KG1 (cell line): ENCODE data around the gene SCNN1A.
"Not testable (repeated sequence)": the region's sequence is repeated elsewhere in the genome, so short reads cannot be mapped to it uniquely, and the experiment has no call there.

Source experiments
- DNase-seq: peaks from one replicate; lab custom pipeline; 2025; lab: John Stamatoyannopoulos, UW

SCNN1A gene

GRCh38 chr12:6347367-6348338 is 27.7 kb downstream of the SCNN1A start:
- DNase-seq = peak; percentile 70

DNA sequence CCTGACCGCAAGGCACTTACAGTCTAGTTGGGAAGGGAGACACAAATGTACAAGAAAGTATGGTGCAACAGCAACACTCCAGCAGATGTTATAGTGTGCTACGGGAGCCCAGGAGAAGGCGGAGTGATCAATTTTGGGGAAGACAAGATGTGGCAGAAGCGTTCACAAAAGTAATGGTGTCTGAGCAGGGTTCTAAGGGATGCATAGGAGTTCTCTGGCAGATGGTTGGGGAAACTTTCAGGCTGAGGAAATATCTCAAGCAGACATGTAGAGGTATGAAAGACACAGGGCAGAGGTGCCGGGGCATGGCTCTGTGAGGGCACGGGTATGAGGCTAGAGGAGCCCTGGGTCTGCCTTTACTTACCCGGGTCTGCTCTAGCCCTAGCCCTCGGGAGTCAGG is 28.4 kb downstream of the SCNN1A start:
- no peak for DNase-seq

DNA sequence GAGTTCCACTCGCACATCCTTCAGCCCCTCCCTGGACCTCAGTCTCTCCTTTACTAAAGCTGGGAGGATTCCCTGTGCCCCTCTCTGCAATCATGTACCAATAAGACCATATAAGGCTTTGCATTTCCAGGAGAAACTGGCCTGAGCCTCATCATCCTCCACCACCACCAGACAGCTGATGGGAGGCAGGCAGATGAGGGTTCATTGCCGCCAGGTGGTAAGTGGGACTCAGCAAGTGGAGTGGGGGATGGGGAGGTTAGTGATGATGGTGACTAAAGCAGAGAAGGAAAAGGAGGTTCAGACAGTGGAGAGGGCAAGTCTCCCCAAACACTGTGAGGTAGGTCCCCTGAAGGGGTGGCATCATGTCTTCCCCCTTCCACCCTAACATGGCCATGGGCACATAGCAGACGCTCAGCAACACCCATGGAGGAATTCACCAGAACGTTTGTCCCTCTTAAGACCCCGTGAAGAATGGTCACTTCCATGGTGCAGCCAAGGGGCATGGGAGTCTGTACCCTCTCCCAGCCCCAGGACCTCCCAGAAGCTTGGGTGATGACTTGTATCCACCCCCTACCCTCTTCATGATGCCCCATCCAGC is 29.0 kb downstream of the SCNN1A start:
- DNase-seq = no peak

DNA sequence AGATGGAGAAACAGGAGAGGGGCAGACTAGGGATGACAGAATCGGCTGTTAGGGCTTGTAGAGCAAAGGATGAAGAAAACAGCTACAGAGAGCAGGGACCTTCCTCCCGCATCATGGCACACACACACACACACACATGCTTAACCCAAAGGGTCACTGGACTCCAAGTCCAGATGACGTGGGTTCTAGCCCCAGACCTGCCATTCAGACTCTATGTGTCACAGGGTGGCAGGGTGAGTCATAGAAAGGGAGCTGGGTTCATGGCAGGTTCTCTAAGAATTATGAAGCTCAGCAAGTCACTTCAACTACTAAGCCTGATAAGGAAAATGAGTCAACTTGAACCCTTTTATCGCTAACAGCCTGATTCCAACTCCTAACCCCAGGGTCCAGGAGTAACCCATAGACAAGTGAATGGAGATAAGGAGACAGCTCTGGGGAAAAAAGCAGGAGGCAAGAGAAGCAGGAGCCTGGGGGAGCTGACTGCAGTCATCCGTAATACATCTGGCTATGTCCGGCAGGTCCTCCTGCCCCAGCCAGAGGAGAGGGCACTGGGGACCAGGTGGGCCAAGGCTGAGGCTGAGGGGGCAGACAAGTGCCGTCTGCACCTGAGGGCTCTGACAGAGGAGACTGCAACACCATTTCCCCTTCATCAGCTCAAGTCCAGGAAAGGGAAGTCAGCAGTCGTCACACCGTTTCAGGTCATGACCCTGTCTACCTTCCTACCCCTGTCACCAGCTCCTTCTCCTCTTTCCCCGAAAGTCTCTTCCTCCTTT is 29.9 kb downstream of the SCNN1A start:
- DNase-seq = peak; percentile 46

- not testable (repeated sequence) for DNase-seq
These were observed 31.2 kb downstream of the SCNN1A start for GRCh38 chr12:6344101-6344660.

DNA sequence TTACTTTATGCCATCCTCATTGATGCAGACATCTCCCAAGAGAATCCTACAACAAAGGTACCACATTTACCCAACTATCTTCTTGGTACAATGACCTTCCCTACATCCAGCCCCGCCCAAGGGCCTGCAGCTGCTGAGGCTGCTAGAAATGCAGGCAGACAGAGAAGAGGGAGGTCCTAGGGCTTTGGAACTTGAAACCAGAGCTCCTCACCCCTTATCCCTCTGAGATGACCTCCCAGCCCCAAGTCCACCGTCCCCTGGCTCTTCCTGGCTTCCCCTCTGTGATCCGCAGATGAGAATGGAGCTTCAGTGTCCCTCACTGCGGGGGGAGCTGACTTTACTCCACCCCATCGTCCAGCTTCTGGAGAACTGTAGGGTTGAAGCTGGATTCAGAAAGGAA is 31.8 kb downstream of the SCNN1A start:
- no peak for DNase-seq

GRCh38 chr12:6342140-6342889 is 33.0 kb downstream of the SCNN1A start:
- DNase-seq = no peak

- DNase-seq = peak; percentile 75
These were observed 33.8 kb downstream of the SCNN1A start, which contains the start of gene TNFRSF1A for GRCh38 chr12:6341417-6342139. TNFRSF1A (minus strand) TSS chr12:6342076; CDS start chr12:6341814, 262 bp downstream.

- DNase-seq = no peak
These were observed 34.5 kb downstream of the SCNN1A start for GRCh38 chr12:6340745-6341416.

DNA sequence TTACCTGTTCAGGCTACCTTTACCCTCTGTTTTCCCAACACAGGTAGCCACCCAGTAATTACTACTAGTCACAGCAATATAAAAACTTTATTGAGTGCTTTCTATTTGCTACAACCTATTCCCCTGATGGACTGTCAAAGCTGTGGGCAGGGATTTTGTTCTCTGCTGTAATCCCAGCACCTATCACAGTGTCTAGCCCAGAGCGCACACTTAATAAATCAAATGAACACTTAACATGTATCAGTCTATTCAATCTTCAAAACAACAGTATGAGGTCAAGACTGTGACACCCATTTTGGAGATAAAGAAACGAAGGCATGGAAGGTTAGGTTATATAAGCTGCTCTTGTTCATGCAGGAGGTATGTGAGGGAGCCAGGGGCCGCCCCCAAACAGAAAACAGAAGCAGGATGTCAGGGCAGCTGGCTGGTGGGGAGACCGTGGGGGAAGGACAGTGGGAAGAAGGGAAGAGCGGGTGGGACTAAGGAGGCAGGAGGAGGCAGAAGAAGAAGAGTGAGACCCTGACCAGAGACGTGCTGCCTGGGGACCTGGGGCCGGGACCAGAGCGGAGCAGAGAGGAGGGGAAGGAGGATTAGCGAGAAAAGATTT is 35.2 kb downstream of the SCNN1A start:
- DNase-seq = no peak

DNA sequence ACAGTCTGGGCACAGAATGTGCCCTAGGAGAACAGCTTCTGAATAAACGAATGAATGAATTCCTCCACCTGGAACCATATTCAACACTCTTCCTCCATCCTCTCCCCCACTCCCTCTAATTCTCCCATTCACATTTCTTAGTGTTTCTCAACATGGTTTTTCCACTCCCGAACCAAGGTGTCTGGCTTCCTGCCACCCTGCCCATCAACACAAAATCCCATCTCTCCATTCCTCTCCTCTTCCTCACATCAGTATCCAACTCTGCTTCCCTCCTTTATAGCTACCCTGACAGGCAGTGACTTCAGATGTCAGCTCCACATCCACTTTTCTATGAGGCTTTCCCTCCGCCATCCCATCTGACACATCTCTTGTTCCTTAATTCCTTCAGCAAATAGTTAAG is 36.4 kb downstream of the SCNN1A start:
- no peak for DNase-seq

GRCh38 chr12:6338536-6338935 is 36.8 kb downstream of the SCNN1A start:
- DNase-seq = not testable (repeated sequence)

- DNase-seq = no peak
These were observed 37.4 kb downstream of the SCNN1A start for GRCh38 chr12:6337958-6338433.

DNA sequence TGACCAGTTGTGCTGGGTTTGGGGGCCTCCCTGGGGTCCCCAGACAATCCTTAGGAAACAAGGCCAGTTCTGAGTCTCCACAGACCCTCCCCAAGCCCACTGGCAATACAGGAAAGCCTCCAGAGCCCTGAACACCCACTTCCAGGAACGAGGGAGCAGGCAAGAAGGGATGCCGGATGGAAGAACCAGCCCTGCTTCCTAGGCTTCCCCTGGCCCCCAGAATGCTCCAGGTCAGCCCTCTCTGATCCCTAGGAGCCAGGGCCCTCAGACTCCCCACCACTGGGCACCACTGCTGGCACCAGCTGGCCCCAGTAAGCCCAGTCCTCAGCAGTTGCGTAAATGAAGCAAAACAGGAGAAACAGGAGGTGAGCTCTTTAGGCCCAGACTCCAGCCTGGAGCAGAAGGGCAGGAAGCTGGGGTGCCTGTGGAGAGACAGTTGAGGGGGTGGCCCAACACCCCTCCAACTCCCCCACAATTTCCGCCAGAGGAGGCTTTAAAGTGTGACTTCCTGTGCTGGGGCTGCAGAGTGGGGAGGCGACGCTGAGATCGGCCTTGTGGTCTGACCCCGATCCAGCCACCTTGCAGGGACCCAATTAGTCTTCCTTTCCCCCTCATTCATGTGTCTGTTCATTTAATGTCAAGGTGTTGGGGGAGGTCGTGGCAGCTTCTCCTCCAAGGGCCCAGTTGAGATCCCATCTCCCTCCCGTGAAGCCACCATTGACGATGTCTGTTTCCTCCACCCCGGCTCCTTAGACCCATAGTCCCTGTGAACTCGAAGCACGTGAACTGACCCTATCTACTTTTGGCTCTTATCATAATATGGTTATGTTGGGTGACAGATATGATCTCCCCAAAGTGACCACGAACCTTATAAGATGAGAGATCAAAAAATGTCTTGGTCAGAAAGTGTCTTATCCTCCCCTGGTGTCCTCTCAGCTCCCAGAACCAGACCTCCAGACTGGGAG is 38.2 kb downstream of the SCNN1A start:
- peak; percentile 82 for DNase-seq

GRCh38 chr12:6336079-6336888 is 39.1 kb downstream of the SCNN1A start:
- DNase-seq = peak; percentile 43

DNA sequence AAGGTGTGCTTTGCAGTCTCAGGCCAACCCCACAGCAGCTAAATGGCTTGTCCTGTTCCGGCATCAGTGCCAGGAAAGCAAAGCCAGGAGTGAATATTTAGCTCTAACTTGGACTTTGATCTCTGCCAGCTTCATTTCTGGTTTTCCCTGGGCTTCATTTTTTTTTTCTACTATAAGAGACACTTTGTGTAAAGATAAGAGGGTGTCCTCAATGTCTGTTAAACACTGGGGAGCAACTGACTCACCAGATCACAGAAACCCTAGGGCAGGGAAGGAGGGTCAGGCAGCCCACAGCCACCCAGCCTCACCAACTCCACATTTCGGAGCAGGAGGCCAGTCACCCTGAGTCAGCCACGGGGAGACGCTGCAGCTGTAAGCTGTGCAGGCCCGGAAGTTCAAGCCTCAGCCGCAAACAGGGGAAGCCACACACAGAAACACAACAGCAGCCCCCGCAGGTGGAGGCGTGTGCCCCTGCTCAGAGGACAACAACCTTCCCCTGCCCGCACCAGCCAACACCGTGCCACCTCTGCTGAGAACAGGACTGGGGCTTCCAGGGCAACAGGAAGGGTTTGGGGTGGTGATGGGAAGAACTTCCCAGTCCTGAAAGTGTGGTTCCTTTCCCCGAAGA is 39.8 kb downstream of the SCNN1A start:
- DNase-seq = peak; percentile 60

GRCh38 chr12:6334940-6335450 is 40.4 kb downstream of the SCNN1A start:
- DNase-seq = no peak
